WTC11 (cell line): Measurements from ENCODE around the gene KCNJ11. TPM values are rescaled to one million over a fixed set of nuclear protein-coding genes. Genes with fewer than 3 reads are reported as not detected.

ENCODE experiments used
- ATAC-seq: fragments of 200-7000 bp; cut with Tn5 transposase; 2 replicates; pipeline ENCODE4 v1.10.0; 2021; ENCODE audit warnings: mild to moderate bottlenecking, moderate library complexity
- CTCF ChIA-PET: fragments of 300-600 bp; sonication (Branson Sonifier 250); formaldehyde crosslinking; loops from one replicate; lab custom pipeline; 2021; ENCODE audit warnings: antibody characterized with exemption; lab: Charles Lee
- POLR2A ChIA-PET: fragments of 350-600 bp; sonication (Branson Sonifier 250); formaldehyde crosslinking; loops from one replicate; lab custom pipeline; 2021; ENCODE audit warnings: antibody characterized with exemption; lab: Charles Lee
- DNase-seq: peaks from one replicate; pipeline ENCODE4 v3.0.0; 2021; ENCODE audit warnings: low spot score
- H3K27ac Mint-ChIP-seq: 2 replicates; pipeline ENCODE4 v1.8.0; 2021; ENCODE audit warnings: mixed read lengths
- H3K27me3 Mint-ChIP-seq: 2 replicates; pipeline ENCODE4 v1.8.0; 2021; ENCODE audit warnings: low read depth, mild to moderate bottlenecking, moderate library complexity, mixed read lengths
- H3K36me3 Mint-ChIP-seq: 2 replicates; pipeline ENCODE4 v1.8.0; 2021; ENCODE audit warnings: mixed read lengths
- H3K4me1 Mint-ChIP-seq: 2 replicates; pipeline ENCODE4 v1.8.0; 2022; ENCODE audit warnings: mixed read lengths
- H3K4me3 Mint-ChIP-seq: 2 replicates; pipeline ENCODE4 v1.8.0; 2021; ENCODE audit warnings: mild to moderate bottlenecking, moderate library complexity, mixed read lengths
- H3K9me3 Mint-ChIP-seq: 2 replicates; pipeline ENCODE4 v1.8.0; 2021; ENCODE audit warnings: mixed read lengths
- AFF4 ChIP-seq: sonication (generic); formaldehyde crosslinking; IDR thresholded peaks from 2 replicates; pipeline ENCODE4 v1.8.1; 2023; ENCODE audit warnings: mild to moderate bottlenecking, missing genetic modification reagents, borderline replicate concordance
- ARID4B ChIP-seq: sonication (generic); formaldehyde crosslinking; IDR thresholded peaks from 2 replicates; pipeline ENCODE4 v1.8.0; 2023; ENCODE audit warnings: missing genetic modification reagents, mild to moderate bottlenecking, borderline replicate concordance
- ATF1 ChIP-seq: sonication (generic); formaldehyde crosslinking; IDR thresholded peaks from 2 replicates; pipeline ENCODE4 v1.8.1; 2023; ENCODE audit warnings: mild to moderate bottlenecking, moderate library complexity, missing genetic modification reagents
- CBFB ChIP-seq: sonication (generic); formaldehyde crosslinking; IDR thresholded peaks from 2 replicates; pipeline ENCODE4 v1.8.1; 2022; ENCODE audit warnings: mild to moderate bottlenecking, low read depth, missing genetic modification reagents
- CDX4 ChIP-seq: fragments of 250-450 bp; sonication (Bioruptor Pico); IDR thresholded peaks from 2 replicates; pipeline ENCODE4 v1.9.0; 2021; ENCODE audit warnings: moderate library complexity, mild to moderate bottlenecking, inconsistent platforms, borderline replicate concordance
- CREB1 ChIP-seq: sonication (generic); formaldehyde crosslinking; IDR thresholded peaks from 2 replicates; pipeline ENCODE4 v1.8.0; 2023; ENCODE audit warnings: mild to moderate bottlenecking, missing genetic modification reagents
- ERG ChIP-seq: fragments of 250-450 bp; sonication (Bioruptor Pico); IDR thresholded peaks from 2 replicates; pipeline ENCODE4 v1.8.0; 2021; ENCODE audit warnings: mild to moderate bottlenecking
- HMGA2 ChIP-seq: fragments of 250-450 bp; sonication (Bioruptor Pico); IDR thresholded peaks from 2 replicates; pipeline ENCODE4 v1.4.0; 2021; ENCODE audit warnings: mild to moderate bottlenecking, moderate library complexity
- JUN ChIP-seq: sonication (generic); formaldehyde crosslinking; IDR thresholded peaks from 2 replicates; pipeline ENCODE4 v1.8.0; 2023; ENCODE audit warnings: mild to moderate bottlenecking, missing genetic modification reagents
- NR2C2 ChIP-seq: sonication (generic); formaldehyde crosslinking; IDR thresholded peaks from 2 replicates; pipeline ENCODE4 v1.8.0; 2022; ENCODE audit warnings: mild to moderate bottlenecking, missing genetic modification reagents
- PREB ChIP-seq: sonication (generic); formaldehyde crosslinking; IDR thresholded peaks from 2 replicates; pipeline ENCODE4 v1.8.1; 2022; ENCODE audit warnings: mild to moderate bottlenecking, missing genetic modification reagents, moderate library complexity, borderline replicate concordance
- SMAD4 ChIP-seq: sonication (generic); formaldehyde crosslinking; IDR thresholded peaks from 2 replicates; pipeline ENCODE4 v1.8.0; 2022; ENCODE audit warnings: mild to moderate bottlenecking, missing genetic modification reagents
- TEAD4 ChIP-seq: sonication (generic); formaldehyde crosslinking; IDR thresholded peaks from 2 replicates; pipeline ENCODE4 v1.8.0; 2022; ENCODE audit warnings: mild to moderate bottlenecking, missing genetic modification reagents
- TP53 ChIP-seq: sonication (generic); formaldehyde crosslinking; IDR thresholded peaks from 2 replicates; pipeline ENCODE4 v1.8.1; 2023; ENCODE audit warnings: mild to moderate bottlenecking, missing genetic modification reagents
- USF1 ChIP-seq: sonication (generic); formaldehyde crosslinking; IDR thresholded peaks from 2 replicates; pipeline ENCODE4 v1.8.0; 2022; ENCODE audit warnings: mild to moderate bottlenecking, missing genetic modification reagents
- ZBTB43 ChIP-seq: sonication (generic); formaldehyde crosslinking; IDR thresholded peaks from 2 replicates; pipeline ENCODE4 v1.8.1; 2023; ENCODE audit warnings: mild to moderate bottlenecking, missing genetic modification reagents
- ZNF121 ChIP-seq: sonication (generic); formaldehyde crosslinking; IDR thresholded peaks from 2 replicates; pipeline ENCODE4 v1.8.0; 2023; ENCODE audit warnings: missing genetic modification reagents
- ZNF219 ChIP-seq: sonication (generic); formaldehyde crosslinking; IDR thresholded peaks from 2 replicates; pipeline ENCODE4 v1.8.0; 2023; ENCODE audit warnings: missing genetic modification reagents, mild to moderate bottlenecking, borderline replicate concordance
- ZNF317 ChIP-seq: sonication (generic); formaldehyde crosslinking; IDR thresholded peaks from 2 replicates; pipeline ENCODE4 v1.8.1; 2023; ENCODE audit warnings: low read depth, mild to moderate bottlenecking, moderate library complexity, missing genetic modification reagents, borderline replicate concordance
- ZNF671 ChIP-seq: fragments of 250-450 bp; sonication (Bioruptor Pico); IDR thresholded peaks from 2 replicates; pipeline ENCODE4 v1.8.0; 2021; ENCODE audit warnings: mild to moderate bottlenecking
- ZSCAN18 ChIP-seq: fragments of 250-450 bp; sonication (Bioruptor Pico); IDR thresholded peaks from 2 replicates; pipeline ENCODE4 v2.1.2; 2022; ENCODE audit warnings: mild to moderate bottlenecking, moderate library complexity
- total RNA-seq: library from RNA; stranded (reverse); gene quantifications from 3 replicates; pipeline ENCODE4 v1.2.3, GENCODE V29; 2021

Gene KCNJ11
- total RNA-seq, 1 experiment from 2014 or later = 8.2 TPM

- Mint-ChIP-seq H3K4me1 (peaks cover 10% of the 10 kb centered on the region), H3K9me3 (no peaks in the 10 kb centered on the region), H3K27ac (no peak overlapping the region), H3K4me3 (no peak overlapping the region), H3K36me3 (no peaks in the 10 kb centered on the region), H3K27me3 (peaks cover 45% of the 10 kb centered on the region)
- ATAC-seq (peak; percentile 56; the same call in 1 of the 2 replicates), DNase-seq (no peak)
- CTCF ChIA-PET = interaction anchor here (1.3 kb wide), 1 partner anchor 161 kb away, joined by 3 read pairs; no protein-coding TSS in a partner anchor
- POLR2A ChIA-PET = no interaction called here
- TF ChIP-seq ZNF317 (CRISPR knock-in tag) (no peak), CBFB (CRISPR knock-in tag) (no peak), HMGA2 (CRISPR knock-in tag) (no peak)
Measured at GRCh38 chr11:17343907-17344306, 44.6 kb downstream of the KCNJ11 start.

GRCh38 chr11:17343257-17343656, 45.2 kb downstream of the KCNJ11 start:
- H3K4me1 Mint-ChIP-seq = peaks cover 10% of the 10 kb centered on the region
- DNase-seq (no peak), ATAC-seq (no peak)
- no peak overlapping the region for H3K4me3 Mint-ChIP-seq
- CTCF ChIA-PET = no interaction called here
- TF ChIP-seq ZNF121 (CRISPR knock-in tag) (no peak), JUN (CRISPR knock-in tag) (no peak), NR2C2 (CRISPR knock-in tag) (no peak), ZBTB43 (CRISPR knock-in tag) (no peak), ATF1 (CRISPR knock-in tag) (no peak), ARID4B (CRISPR knock-in tag) (no peak), AFF4 (no peak), TP53 (CRISPR knock-in tag) (no peak), CREB1 (no peak), ZSCAN18 (CRISPR knock-in tag) (no peak), TEAD4 (CRISPR knock-in tag) (no peak), PREB (CRISPR knock-in tag) (no peak), USF1 (CRISPR knock-in tag) (no peak), ZNF671 (CRISPR knock-in tag) (no peak), ZNF219 (CRISPR knock-in tag) (no peak), SMAD4 (no peak), ERG (no peak), CDX4 (no peak)
- no peaks in the 10 kb centered on the region for H3K36me3 Mint-ChIP-seq
- no peaks in the 10 kb centered on the region for H3K9me3 Mint-ChIP-seq
- H3K27me3 Mint-ChIP-seq = peaks cover 39% of the 10 kb centered on the region
- POLR2A ChIA-PET = no interaction called here
- H3K27ac Mint-ChIP-seq = no peak overlapping the region
